Liver (tissue), 3 donors: Measurements from ENCODE around the gene KLK3.

Source experiments
- EGR1 ChIP-seq, 2 donors: IDR thresholded peaks; 2 replicates each; pipeline ENCODE4 v1.6.1; 2016 to 2018; ENCODE audit warnings: antibody characterized with exemption in 2 of 2, low read depth in 2 of 2
- GABPA ChIP-seq, 2 donors: IDR thresholded peaks in 1 of 2; conservative IDR thresholded peaks in 1 of 2; 2 replicates each; pipeline ENCODE4 v1.6.1; 2016; ENCODE audit warnings: antibody characterized with exemption in 2 of 2, mild to moderate bottlenecking in 1 of 2, moderate library complexity in 1 of 2
- JUND ChIP-seq, 2 donors: IDR thresholded peaks; 2 replicates each; pipeline ENCODE4 v1.6.1; 2016; ENCODE audit warnings: antibody characterized with exemption in 2 of 2
- RAD21 ChIP-seq, 2 donors: IDR thresholded peaks; 2 replicates each; pipeline ENCODE4 v1.6.1; 2016; ENCODE audit warnings: antibody characterized with exemption in 2 of 2, mild to moderate bottlenecking in 2 of 2
- RXRA ChIP-seq, 2 donors: IDR thresholded peaks; 2 replicates each; pipeline ENCODE4 v1.6.1; 2017 to 2018; ENCODE audit warnings: antibody characterized with exemption in 2 of 2, mild to moderate bottlenecking in 1 of 2
- SP1 ChIP-seq: IDR thresholded peaks from 2 replicates; pipeline ENCODE4 v1.6.1; 2018; ENCODE audit warnings: antibody characterized with exemption, mild to moderate bottlenecking
- TAF1 ChIP-seq: conservative IDR thresholded peaks from 2 replicates; pipeline ENCODE4 v1.6.1; 2016; ENCODE audit warnings: antibody characterized with exemption, mild to moderate bottlenecking
- YY1 ChIP-seq: IDR thresholded peaks from 2 replicates; pipeline ENCODE4 v1.6.1; 2016; ENCODE audit warnings: antibody characterized with exemption, mild to moderate bottlenecking
- TF ChIP-seq, protein P1 (sequence below): fragments of 150-350 bp; IDR thresholded peaks from 2 replicates; pipeline ENCODE4 v1.5.1; 2017; ENCODE audit warnings: improper control_type of control experiment, low read depth, low read length; ENCODE audit not compliant: missing input control
- TF ChIP-seq, protein P2 (sequence below): IDR thresholded peaks from 2 replicates; pipeline ENCODE4 v1.6.1; 2016; ENCODE audit warnings: antibody characterized with exemption, mild to moderate bottlenecking
- TF ChIP-seq, protein P3 (sequence below): IDR thresholded peaks from 2 replicates; pipeline ENCODE4 v1.6.1; 2016; ENCODE audit warnings: antibody characterized with exemption
- donor health status: healthy.
- donor health status: healthy.

DNA sequence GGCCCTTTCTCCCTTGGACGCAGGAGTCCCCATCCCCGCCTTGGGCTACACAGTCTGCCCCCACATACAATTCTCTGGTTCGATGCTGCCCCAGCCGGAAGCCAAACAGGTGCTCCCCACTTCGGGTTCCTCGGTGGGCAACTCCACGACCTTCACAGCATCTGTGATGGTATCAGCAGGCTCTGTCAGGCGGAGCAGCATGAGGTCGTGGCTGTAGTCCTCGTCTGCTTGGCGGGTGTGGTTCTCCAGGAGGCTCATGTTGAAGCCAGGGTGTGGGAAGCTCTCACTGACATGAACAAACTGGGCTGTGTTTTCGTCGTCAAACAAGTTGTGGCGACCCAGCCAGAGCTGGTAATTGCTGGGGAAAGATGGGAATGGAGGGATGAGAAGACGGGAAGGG, 34.6 kb upstream of the KLK3 start:
- TF ChIP-seq YY1, result no peak
- TF ChIP-seq, protein P1, sequence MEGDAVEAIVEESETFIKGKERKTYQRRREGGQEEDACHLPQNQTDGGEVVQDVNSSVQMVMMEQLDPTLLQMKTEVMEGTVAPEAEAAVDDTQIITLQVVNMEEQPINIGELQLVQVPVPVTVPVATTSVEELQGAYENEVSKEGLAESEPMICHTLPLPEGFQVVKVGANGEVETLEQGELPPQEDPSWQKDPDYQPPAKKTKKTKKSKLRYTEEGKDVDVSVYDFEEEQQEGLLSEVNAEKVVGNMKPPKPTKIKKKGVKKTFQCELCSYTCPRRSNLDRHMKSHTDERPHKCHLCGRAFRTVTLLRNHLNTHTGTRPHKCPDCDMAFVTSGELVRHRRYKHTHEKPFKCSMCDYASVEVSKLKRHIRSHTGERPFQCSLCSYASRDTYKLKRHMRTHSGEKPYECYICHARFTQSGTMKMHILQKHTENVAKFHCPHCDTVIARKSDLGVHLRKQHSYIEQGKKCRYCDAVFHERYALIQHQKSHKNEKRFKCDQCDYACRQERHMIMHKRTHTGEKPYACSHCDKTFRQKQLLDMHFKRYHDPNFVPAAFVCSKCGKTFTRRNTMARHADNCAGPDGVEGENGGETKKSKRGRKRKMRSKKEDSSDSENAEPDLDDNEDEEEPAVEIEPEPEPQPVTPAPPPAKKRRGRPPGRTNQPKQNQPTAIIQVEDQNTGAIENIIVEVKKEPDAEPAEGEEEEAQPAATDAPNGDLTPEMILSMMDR, result no peak
- TF ChIP-seq TAF1, result no peak
- TF ChIP-seq SP1, result no peak
- TF ChIP-seq RAD21 (IDR thresholded peaks at IDR 0.05), result no peak
- TF ChIP-seq, protein P2, sequence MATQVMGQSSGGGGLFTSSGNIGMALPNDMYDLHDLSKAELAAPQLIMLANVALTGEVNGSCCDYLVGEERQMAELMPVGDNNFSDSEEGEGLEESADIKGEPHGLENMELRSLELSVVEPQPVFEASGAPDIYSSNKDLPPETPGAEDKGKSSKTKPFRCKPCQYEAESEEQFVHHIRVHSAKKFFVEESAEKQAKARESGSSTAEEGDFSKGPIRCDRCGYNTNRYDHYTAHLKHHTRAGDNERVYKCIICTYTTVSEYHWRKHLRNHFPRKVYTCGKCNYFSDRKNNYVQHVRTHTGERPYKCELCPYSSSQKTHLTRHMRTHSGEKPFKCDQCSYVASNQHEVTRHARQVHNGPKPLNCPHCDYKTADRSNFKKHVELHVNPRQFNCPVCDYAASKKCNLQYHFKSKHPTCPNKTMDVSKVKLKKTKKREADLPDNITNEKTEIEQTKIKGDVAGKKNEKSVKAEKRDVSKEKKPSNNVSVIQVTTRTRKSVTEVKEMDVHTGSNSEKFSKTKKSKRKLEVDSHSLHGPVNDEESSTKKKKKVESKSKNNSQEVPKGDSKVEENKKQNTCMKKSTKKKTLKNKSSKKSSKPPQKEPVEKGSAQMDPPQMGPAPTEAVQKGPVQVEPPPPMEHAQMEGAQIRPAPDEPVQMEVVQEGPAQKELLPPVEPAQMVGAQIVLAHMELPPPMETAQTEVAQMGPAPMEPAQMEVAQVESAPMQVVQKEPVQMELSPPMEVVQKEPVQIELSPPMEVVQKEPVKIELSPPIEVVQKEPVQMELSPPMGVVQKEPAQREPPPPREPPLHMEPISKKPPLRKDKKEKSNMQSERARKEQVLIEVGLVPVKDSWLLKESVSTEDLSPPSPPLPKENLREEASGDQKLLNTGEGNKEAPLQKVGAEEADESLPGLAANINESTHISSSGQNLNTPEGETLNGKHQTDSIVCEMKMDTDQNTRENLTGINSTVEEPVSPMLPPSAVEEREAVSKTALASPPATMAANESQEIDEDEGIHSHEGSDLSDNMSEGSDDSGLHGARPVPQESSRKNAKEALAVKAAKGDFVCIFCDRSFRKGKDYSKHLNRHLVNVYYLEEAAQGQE, result no peak
- TF ChIP-seq EGR1 (IDR thresholded peaks at IDR 0.05; ENCODE audit: low read depth in 2 of 2), result no peak
- no peak for TF ChIP-seq RXRA (IDR thresholded peaks at IDR 0.05)
- TF ChIP-seq, protein P3, sequence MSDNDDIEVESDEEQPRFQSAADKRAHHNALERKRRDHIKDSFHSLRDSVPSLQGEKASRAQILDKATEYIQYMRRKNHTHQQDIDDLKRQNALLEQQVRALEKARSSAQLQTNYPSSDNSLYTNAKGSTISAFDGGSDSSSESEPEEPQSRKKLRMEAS, result no peak
- no peak for TF ChIP-seq GABPA (IDR thresholded peaks at IDR 0.05 in 1 of 2, conservative IDR thresholded peaks at IDR 0.05 in 1 of 2)
- TF ChIP-seq JUND (IDR thresholded peaks at IDR 0.05), result no peak
